ENCODE data around the gene TMPRSS2.

DNA sequence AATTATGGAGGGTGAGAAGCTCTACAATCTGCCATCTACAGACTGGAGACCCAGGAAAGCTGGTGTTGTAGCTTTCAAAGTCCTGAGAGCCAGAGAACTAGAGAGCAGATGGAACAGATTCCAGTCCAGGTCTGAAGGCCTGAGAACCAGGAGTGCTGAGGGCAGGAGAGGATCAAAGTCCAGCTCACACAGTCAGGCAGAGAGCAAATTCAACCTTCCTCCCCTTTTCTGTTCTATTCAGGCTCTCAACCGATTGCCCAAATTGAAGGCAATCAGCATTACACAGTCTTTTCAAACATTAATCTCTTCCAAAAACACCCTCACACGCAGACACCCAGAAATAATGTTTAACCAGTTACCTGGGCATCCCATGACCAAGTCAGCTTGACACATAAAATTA lies 2.5 kb upstream of the TMPRSS2 start:
- TF ChIP-seq GATA2 (IDR thresholded peaks at IDR 0.05; ENCODE audit: low read depth, low read length) = no peak
- no peak for TF ChIP-seq GATA3 (IDR thresholded peaks at IDR 0.05; ENCODE audit: low read depth, low read length)

Measured in SH-SY5Y (cell line).